A673 (cell line): ENCODE data around the gene FAM25A.
"Not testable (repeated sequence)": the region's sequence is repeated elsewhere in the genome, so short reads cannot be mapped to it uniquely, and the experiment has no call there.

ENCODE experiments used
- EZH2 ChIP-seq: fragments of 200-600 bp; sonication (generic); IDR thresholded peaks from 2 replicates; pipeline ENCODE4 v1.6.1; 2017; ENCODE audit warnings: borderline replicate concordance, low read depth, mild to moderate bottlenecking, mixed read lengths, antibody characterized with exemption, low read length; ENCODE audit not compliant: poor library complexity, severe bottlenecking
- TF ChIP-seq, protein P1 (sequence below): fragments of 300-800, 200-600 bp; sonication (generic); conservative IDR thresholded peaks from 2 replicates; pipeline ENCODE4 v1.5.1; 2017; ENCODE audit warnings: low read depth, mild to moderate bottlenecking, antibody characterized with exemption, low read length, moderate library complexity, mixed read lengths

DNA sequence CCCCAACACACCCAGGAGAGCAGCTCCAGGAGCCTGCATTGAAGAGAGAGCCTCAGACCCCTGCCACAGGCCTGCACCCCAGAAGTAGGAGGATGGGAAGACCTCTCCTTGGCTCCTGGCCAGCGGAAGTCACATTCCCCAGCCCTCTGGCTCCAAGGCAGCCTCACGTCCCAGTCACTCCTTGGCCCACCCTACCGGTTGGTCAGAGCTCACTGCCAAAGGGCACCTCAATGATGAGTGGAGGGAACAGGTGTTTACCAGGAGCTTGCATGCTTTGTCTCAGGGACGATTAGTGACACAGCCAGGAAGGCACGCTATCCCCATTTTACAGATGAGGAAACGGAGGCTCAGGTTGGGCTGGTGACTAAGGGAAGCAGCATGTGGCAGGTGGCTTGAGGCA is 1.0 kb upstream of the FAM25A start:
- TF ChIP-seq, protein P1, sequence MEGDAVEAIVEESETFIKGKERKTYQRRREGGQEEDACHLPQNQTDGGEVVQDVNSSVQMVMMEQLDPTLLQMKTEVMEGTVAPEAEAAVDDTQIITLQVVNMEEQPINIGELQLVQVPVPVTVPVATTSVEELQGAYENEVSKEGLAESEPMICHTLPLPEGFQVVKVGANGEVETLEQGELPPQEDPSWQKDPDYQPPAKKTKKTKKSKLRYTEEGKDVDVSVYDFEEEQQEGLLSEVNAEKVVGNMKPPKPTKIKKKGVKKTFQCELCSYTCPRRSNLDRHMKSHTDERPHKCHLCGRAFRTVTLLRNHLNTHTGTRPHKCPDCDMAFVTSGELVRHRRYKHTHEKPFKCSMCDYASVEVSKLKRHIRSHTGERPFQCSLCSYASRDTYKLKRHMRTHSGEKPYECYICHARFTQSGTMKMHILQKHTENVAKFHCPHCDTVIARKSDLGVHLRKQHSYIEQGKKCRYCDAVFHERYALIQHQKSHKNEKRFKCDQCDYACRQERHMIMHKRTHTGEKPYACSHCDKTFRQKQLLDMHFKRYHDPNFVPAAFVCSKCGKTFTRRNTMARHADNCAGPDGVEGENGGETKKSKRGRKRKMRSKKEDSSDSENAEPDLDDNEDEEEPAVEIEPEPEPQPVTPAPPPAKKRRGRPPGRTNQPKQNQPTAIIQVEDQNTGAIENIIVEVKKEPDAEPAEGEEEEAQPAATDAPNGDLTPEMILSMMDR: not testable (repeated sequence)
- not testable (repeated sequence) for TF ChIP-seq EZH2
